Ovary (tissue), 3 donors: Measurements from ENCODE around the gene GNRH2.

Experiments
- CTCF ChIP-seq, 3 donors: fragments of 450-650 bp in 2 of 3; fragments of 200-600 bp in 1 of 3; IDR thresholded peaks; one replicate each; pipeline versions ENCODE4 v1.5.1 to v1.8.0; 2016 to 2022; ENCODE audit warnings: antibody characterized with exemption in 3 of 3, mild to moderate bottlenecking in 1 of 3
- POLR2A ChIP-seq: fragments of 450-650 bp; IDR thresholded peaks from one replicate; pipeline ENCODE4 v1.6.1; 2017; ENCODE audit warnings: antibody characterized with exemption, mild to moderate bottlenecking, moderate library complexity
- donor health status: DM: no; HTN: no; CAD: no.

- TF ChIP-seq CTCF (IDR thresholded peaks at IDR 0.05) (no peak), POLR2A (no peak)
Observed at GRCh38 chr20:3059489-3059888, 16.1 kb downstream of the GNRH2 start.
